Measurements from ENCODE around the gene CBLB.

The CBLB gene

GRCh38 chr3:105661461-105661860, 207.4 kb downstream of the CBLB start:
- H3K4me3 ChIP-seq (ENCODE audit: low read depth, low read length), result no peak overlapping the region
- ChIA-PET CTCF (no interaction called here), POLR2A (no interaction called here)
- TF ChIP-seq, protein P1, sequence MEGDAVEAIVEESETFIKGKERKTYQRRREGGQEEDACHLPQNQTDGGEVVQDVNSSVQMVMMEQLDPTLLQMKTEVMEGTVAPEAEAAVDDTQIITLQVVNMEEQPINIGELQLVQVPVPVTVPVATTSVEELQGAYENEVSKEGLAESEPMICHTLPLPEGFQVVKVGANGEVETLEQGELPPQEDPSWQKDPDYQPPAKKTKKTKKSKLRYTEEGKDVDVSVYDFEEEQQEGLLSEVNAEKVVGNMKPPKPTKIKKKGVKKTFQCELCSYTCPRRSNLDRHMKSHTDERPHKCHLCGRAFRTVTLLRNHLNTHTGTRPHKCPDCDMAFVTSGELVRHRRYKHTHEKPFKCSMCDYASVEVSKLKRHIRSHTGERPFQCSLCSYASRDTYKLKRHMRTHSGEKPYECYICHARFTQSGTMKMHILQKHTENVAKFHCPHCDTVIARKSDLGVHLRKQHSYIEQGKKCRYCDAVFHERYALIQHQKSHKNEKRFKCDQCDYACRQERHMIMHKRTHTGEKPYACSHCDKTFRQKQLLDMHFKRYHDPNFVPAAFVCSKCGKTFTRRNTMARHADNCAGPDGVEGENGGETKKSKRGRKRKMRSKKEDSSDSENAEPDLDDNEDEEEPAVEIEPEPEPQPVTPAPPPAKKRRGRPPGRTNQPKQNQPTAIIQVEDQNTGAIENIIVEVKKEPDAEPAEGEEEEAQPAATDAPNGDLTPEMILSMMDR (IDR thresholded peaks at IDR 0.05; ENCODE audit: insufficient read depth, low read length, missing control alignments), result no peak
- DNase-seq (ENCODE audit: low read depth, low spot score), result no peak

DNA sequence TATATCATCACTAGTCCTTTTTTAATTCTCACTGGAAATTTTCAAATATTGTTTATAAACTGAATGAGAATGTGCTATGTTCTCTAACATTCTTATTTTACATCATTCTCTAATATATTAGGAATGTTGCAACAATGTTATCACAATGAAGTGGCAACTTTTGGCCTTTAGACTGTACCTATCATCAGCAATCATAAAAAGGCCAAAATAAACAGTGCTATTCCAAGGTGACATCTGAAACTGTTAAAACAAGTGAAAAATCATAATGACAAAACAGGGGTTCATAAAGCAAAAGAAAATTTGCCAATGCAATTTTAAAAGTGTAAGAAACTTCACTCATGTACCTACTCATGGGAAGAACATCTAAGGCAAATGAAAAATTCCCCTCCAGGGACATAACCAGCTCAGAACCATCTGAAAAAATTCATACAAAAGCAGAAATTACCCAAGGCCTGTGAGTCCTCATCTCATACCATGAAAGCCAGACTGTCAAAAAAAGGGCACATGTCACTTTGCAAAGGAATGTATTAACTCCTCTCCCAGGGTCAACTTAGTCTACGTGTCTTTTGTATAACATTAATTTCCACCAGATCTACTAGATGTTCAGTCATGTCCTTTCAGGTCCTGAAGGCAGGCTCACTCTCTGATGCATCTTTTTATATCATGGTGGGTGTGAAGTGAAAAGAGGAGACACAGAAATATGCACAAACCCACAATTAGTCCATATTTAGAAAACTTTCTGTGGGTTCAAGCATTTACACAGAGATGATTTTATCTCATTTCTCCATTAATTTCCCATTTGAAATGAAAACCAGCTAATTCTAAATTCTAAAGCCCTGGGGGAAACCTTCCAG, 211.9 kb downstream of the CBLB start:
- TF ChIP-seq, protein P1 (IDR thresholded peaks at IDR 0.05; ENCODE audit: insufficient read depth, low read length, missing control alignments), result no peak
- POLR2A ChIA-PET, result no interaction called here
- H3K4me3 ChIP-seq (ENCODE audit: low read depth, low read length), result no peak overlapping the region
- no peak for DNase-seq (ENCODE audit: low read depth, low spot score)
- CTCF ChIA-PET, result no interaction called here

- POLR2A ChIA-PET, result no interaction called here
Measured at GRCh38 chr3:105653868-105654267, 214.9 kb downstream of the CBLB start.

DNA sequence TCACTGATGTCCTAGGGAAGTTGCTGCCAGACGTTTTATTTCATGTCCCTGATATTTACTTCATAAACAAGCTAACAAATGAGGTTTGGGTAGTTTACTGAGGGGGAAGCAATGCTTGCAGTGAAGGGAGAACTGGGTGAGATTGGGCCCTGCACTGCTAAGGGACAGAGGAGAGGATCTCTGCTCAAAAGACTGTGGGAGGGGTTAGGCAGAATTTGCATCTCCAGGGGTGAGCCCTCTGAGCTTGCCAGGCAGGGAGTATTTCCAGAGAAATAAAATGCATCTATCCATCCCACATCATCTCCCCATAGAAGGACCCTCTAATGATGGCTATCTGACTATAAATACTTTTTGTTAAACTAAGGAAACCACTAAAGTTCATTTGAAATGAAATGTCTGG, 215.6 kb downstream of the CBLB start:
- ChIA-PET CTCF (interaction anchor here (1.0 kb wide), 1 partner anchor 34 kb away, joined by 3 read pairs; no protein-coding TSS in a partner anchor), POLR2A (no interaction called here)
- no peak overlapping the region for H3K4me3 ChIP-seq (ENCODE audit: low read depth, low read length)
- TF ChIP-seq, protein P1 (IDR thresholded peaks at IDR 0.05; ENCODE audit: insufficient read depth, low read length, missing control alignments), result no peak
- no peak for DNase-seq (ENCODE audit: low read depth, low spot score)

More at GRCh38 chr3:105653868-105654267, 214.9 kb downstream of the CBLB start:
- no peak for DNase-seq (ENCODE audit: low read depth, low spot score)
- TF ChIP-seq, protein P1 (IDR thresholded peaks at IDR 0.05; ENCODE audit: insufficient read depth, low read length, missing control alignments), result no peak
- no peak overlapping the region for H3K4me3 ChIP-seq (ENCODE audit: low read depth, low read length)
- CTCF ChIA-PET, result no interaction called here

- TF ChIP-seq, protein P1 (IDR thresholded peaks at IDR 0.05; ENCODE audit: insufficient read depth, low read length, missing control alignments), result no peak
- POLR2A ChIA-PET, result no interaction called here
- DNase-seq (ENCODE audit: low read depth, low spot score), result no peak
- CTCF ChIA-PET, result no interaction called here
- H3K4me3 ChIP-seq (ENCODE audit: low read depth, low read length), result no peak overlapping the region
Measured at GRCh38 chr3:105649480-105649879, 219.3 kb downstream of the CBLB start.

GRCh38 chr3:105647047-105647446, 221.8 kb downstream of the CBLB start:
- ChIA-PET POLR2A (no interaction called here), CTCF (no interaction called here)
- TF ChIP-seq, protein P1 (IDR thresholded peaks at IDR 0.05; ENCODE audit: insufficient read depth, low read length, missing control alignments), result no peak
- no peak overlapping the region for H3K4me3 ChIP-seq (ENCODE audit: low read depth, low read length)
- peak; percentile 72 for DNase-seq (ENCODE audit: low read depth, low spot score)

Data from AG04449 (cell line).